ENCODE data around the gene CEP89. TPM values are rescaled to one million over a fixed set of nuclear protein-coding genes. Genes with fewer than 3 reads are reported as not detected.

Gene CEP89
- total RNA-seq, 1 donor from 2014 or later, result 7.1 TPM

GRCh38 chr19:32831611-32832010 is 140.1 kb downstream of the CEP89 start:
- Histone ChIP-seq H3K4me3 (no peak overlapping the region), H3K27ac (no peak overlapping the region), H3K36me3 (peaks cover 0 to 16% of the 10 kb centered on the region in 2 donors), H3K27me3 (no peaks in the 10 kb centered on the region), H3K4me1 (no peaks in the 10 kb centered on the region), H3K9me3 (no peaks in the 10 kb centered on the region)
- no peak for TF ChIP-seq CTCF (IDR thresholded peaks at IDR 0.05)
- intact Hi-C loops (cut with DNase I), result no loop called here
- no peak for DNase-seq (ENCODE audit: low spot score in 2 of 2)

GRCh38 chr19:32830231-32831014 is 141.3 kb downstream of the CEP89 start:
- intact Hi-C loops (cut with DNase I), result no loop called here
- peaks cover 0 to 16% of the 10 kb centered on the region in 2 donors for H3K36me3 ChIP-seq
- no peaks in the 10 kb centered on the region for H3K4me1 ChIP-seq
- H3K4me3 ChIP-seq, result no peak overlapping the region
- H3K9me3 ChIP-seq, result no peaks in the 10 kb centered on the region
- DNase-seq (ENCODE audit: low spot score in 2 of 2), result no peak
- no peak for TF ChIP-seq CTCF (IDR thresholded peaks at IDR 0.05)
- no peak overlapping the region for H3K27ac ChIP-seq
- no peaks in the 10 kb centered on the region for H3K27me3 ChIP-seq

- H3K27ac ChIP-seq, result no peak overlapping the region
- H3K9me3 ChIP-seq, result no peaks in the 10 kb centered on the region
- intact Hi-C loops (cut with DNase I), result no loop called here
- peaks cover 0 to 16% of the 10 kb centered on the region in 2 donors for H3K36me3 ChIP-seq
- TF ChIP-seq CTCF (IDR thresholded peaks at IDR 0.05), result no peak
- no peaks in the 10 kb centered on the region for H3K27me3 ChIP-seq
- no peak overlapping the region for H3K4me3 ChIP-seq
- H3K4me1 ChIP-seq, result no peaks in the 10 kb centered on the region
- DNase-seq (ENCODE audit: low spot score in 2 of 2), result no peak
Observed at GRCh38 chr19:32829345-32829896, 142.3 kb downstream of the CEP89 start.

GRCh38 chr19:32828643-32829344 is 143.0 kb downstream of the CEP89 start:
- Histone ChIP-seq H3K27me3 (no peaks in the 10 kb centered on the region), H3K36me3 (peaks cover 0 to 16% of the 10 kb centered on the region in 2 donors)
- intact Hi-C loops (cut with DNase I), result no loop called here

GRCh38 chr19:32828139-32828538 is 143.6 kb downstream of the CEP89 start:
- no peak overlapping the region for H3K27ac ChIP-seq
- intact Hi-C loops (cut with DNase I), result no loop called here
- H3K27me3 ChIP-seq, result no peaks in the 10 kb centered on the region
- peaks cover 0 to 16% of the 10 kb centered on the region in 2 donors for H3K36me3 ChIP-seq
- no peak overlapping the region for H3K4me3 ChIP-seq
- no peaks in the 10 kb centered on the region for H3K4me1 ChIP-seq
- no peaks in the 10 kb centered on the region for H3K9me3 ChIP-seq
- DNase-seq (ENCODE audit: low spot score in 2 of 2), result no peak
- TF ChIP-seq CTCF (IDR thresholded peaks at IDR 0.05), result no peak

More at GRCh38 chr19:32828643-32829344, 143.0 kb downstream of the CEP89 start:
- Histone ChIP-seq H3K9me3 (no peaks in the 10 kb centered on the region), H3K4me3 (no peak overlapping the region), H3K27ac (no peak overlapping the region), H3K4me1 (no peaks in the 10 kb centered on the region)
- TF ChIP-seq CTCF (IDR thresholded peaks at IDR 0.05), result no peak
- DNase-seq (ENCODE audit: low spot score in 2 of 2), result no peak

Other genes starting within 250 kb of the CEP89 start
- gene SLC7A9, start 102.2 kb downstream of the CEP89 start, total RNA-seq, result not detected
- gene FAAP24, start 284 bp upstream of the CEP89 start, total RNA-seq, result not detected
- gene RHPN2, start 92.9 kb upstream of the CEP89 start, total RNA-seq, result not detected
- gene GPATCH1, start 109.2 kb upstream of the CEP89 start, total RNA-seq, result 4.4 TPM
- not detected for gene WDR88, start 160.2 kb upstream of the CEP89 start, total RNA-seq
- gene LRP3, start 222.4 kb upstream of the CEP89 start, total RNA-seq, result 28.8 TPM